Fibroblast of mammary gland (primary cell): ENCODE data around the gene NKIRAS2.
"Not testable (repeated sequence)": the region's sequence is repeated elsewhere in the genome, so short reads cannot be mapped to it uniquely, and the experiment has no call there.

ENCODE experiments used
- DNase-seq: peaks from one replicate; pipeline ENCODE4 v3.0.0-alpha.2; 2010; ENCODE audit warnings: low read depth
- H3K4me3 ChIP-seq: 2 replicates; pipeline ENCODE4 v1.5.1; 2011; ENCODE audit warnings: low read depth, mild to moderate bottlenecking, low read length, moderate library complexity; ENCODE audit not compliant: control insufficient read depth
- TF ChIP-seq, protein P1 (sequence below): conservative IDR thresholded peaks from 2 replicates; pipeline ENCODE4 v1.5.1; 2011; ENCODE audit warnings: low read depth, low read length, inconsistent platforms; ENCODE audit not compliant: control insufficient read depth, insufficient read depth

The NKIRAS2 gene

DNA sequence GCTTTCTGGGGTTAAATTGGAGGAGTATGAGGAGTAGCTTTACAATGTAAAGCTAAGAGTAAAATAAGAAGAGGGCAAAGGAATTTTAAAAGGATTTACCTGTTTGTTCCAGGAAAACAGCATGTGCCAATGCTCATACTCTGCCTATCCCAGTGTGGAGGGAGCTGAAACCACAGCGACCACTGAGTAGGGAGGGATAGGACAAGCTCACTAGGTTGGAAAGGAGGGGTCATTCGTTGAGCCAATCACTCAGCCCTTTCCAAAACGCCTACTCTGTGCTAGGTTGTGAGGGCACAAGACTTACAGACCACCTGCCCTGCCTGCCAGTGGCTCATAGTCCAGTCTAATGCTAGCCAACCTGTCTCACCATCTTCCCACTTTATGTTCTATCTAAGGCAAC lies 1.6 kb upstream of the NKIRAS2 start:
- TF ChIP-seq, protein P1, sequence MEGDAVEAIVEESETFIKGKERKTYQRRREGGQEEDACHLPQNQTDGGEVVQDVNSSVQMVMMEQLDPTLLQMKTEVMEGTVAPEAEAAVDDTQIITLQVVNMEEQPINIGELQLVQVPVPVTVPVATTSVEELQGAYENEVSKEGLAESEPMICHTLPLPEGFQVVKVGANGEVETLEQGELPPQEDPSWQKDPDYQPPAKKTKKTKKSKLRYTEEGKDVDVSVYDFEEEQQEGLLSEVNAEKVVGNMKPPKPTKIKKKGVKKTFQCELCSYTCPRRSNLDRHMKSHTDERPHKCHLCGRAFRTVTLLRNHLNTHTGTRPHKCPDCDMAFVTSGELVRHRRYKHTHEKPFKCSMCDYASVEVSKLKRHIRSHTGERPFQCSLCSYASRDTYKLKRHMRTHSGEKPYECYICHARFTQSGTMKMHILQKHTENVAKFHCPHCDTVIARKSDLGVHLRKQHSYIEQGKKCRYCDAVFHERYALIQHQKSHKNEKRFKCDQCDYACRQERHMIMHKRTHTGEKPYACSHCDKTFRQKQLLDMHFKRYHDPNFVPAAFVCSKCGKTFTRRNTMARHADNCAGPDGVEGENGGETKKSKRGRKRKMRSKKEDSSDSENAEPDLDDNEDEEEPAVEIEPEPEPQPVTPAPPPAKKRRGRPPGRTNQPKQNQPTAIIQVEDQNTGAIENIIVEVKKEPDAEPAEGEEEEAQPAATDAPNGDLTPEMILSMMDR = no peak
- DNase-seq = no peak
- peak overlapping the region; percentile 97 for H3K4me3 ChIP-seq

DNA sequence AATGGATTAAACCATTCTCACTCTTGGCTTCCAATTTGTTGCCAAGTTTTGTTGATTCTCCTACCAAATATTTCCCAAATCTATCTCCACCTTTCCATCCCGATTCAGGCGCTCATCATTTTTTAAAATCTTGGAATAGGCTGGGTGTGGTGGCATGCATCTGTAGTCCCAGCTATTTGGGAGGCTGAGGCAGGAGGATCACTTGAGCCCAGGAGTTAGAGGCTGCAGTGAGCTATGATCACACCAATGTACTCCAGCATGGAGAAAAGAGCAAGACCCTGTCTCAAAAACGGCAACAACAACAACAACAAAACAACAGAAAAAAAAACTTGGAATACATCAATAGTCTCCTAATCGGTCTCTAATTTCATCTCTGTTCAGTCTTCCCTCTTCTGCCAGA lies 902 bp upstream of the NKIRAS2 start:
- H3K4me3 ChIP-seq = no peak overlapping the region
- DNase-seq = no peak
- TF ChIP-seq, protein P1 = no peak

DNA sequence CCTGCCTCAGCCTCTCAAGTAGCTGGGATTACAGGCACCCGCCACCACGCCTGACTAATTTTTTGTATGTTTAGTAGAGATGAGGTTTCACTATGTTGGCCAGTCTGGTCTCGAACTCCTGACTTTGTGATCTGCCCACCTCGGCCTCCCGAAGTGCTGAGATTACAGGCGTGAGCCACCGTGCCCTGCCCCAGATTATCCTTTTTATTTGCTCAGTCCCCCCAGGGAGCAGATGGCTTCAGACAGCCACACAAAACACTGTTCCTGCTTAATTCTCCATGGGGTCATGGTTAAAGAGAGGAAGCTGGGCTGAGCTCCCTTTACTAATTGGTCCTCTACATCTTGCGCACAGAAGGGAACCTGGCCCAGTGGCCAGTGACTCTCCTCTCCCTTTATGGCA lies 955 bp downstream of the NKIRAS2 start:
- H3K4me3 ChIP-seq = peak overlapping the region; percentile 96
- DNase-seq = not testable (repeated sequence)

DNA sequence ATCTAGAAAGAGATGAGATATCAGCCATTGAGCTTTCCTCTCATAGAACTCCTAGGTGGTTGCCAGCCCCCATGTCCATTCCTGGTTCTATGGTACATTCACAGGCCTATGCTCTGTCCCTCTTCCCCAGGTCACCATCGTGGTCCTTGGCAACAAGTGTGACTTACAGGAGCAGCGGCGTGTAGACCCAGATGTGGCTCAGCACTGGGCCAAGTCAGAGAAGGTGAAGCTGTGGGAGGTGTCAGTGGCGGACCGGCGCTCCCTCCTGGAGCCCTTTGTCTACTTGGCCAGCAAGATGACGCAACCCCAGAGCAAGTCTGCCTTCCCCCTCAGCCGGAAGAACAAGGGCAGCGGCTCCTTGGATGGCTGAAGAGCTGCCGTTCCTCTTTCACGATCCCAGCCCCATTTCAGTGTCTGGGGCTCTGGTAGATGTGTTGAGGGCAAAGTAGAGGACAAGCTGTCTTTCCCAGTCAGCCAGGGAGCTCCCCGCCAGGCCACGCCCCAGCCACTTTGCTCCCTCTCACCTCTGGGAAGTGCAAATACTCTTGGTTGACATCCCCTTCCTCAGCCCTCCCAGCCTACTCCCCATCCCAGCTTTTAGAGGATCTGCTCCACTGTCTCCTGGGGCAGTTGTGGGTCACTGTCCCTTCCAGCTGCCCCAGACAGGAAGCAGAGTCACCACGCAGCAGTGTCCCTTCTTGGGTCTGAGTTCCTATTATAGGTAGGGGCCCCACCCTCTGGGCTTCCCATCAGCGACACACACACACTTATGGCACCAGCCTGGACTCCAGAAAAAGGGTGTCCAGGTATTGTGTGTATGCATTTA lies 3.8 kb downstream of the NKIRAS2 start:
- peak; percentile 42 for DNase-seq
- H3K4me3 ChIP-seq = no peak overlapping the region
- TF ChIP-seq, protein P1 = no peak

DNA sequence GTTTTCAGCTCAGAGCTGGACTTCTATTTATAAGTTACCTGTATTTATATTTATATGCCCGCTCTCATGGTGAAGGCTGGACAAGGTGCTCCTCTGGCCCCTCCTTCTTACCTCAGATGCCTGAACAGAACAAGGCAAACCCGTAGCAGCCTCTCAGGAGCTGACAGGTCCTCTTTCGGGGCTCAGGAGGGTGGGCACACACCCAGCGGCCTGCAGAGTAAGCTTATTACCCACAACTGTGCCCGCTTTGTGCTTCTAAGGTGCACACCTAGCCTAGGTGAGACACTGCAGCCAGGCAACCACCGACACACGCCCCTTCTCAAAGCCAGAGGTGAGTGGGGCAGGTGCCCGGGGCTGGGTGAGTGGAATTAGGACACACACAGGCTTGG lies 5.3 kb downstream of the NKIRAS2 start:
- TF ChIP-seq, protein P1 = no peak
- no peak overlapping the region for H3K4me3 ChIP-seq
- no peak for DNase-seq

DNA sequence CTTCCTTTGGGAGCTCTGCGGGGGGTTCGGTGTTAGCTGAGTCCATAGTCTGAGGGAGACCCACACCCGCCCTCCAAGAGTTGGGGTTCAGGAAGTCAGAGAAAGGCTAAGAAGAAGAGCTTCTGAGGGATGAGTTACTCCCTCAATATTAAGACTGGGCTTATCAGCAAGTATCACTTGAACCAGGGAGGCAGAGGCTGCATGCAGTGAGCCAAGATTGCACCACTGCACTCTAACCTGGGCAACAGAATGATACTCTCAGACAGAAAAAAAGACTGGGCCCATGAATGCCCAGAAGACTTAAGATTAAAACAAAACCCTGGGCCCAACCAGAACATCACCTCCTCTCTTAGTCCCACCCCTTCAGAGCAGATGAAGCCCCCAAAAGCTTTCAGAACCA lies 6.0 kb downstream of the NKIRAS2 start:
- TF ChIP-seq, protein P1 = no peak
- DNase-seq = no peak
- no peak overlapping the region for H3K4me3 ChIP-seq

DNA sequence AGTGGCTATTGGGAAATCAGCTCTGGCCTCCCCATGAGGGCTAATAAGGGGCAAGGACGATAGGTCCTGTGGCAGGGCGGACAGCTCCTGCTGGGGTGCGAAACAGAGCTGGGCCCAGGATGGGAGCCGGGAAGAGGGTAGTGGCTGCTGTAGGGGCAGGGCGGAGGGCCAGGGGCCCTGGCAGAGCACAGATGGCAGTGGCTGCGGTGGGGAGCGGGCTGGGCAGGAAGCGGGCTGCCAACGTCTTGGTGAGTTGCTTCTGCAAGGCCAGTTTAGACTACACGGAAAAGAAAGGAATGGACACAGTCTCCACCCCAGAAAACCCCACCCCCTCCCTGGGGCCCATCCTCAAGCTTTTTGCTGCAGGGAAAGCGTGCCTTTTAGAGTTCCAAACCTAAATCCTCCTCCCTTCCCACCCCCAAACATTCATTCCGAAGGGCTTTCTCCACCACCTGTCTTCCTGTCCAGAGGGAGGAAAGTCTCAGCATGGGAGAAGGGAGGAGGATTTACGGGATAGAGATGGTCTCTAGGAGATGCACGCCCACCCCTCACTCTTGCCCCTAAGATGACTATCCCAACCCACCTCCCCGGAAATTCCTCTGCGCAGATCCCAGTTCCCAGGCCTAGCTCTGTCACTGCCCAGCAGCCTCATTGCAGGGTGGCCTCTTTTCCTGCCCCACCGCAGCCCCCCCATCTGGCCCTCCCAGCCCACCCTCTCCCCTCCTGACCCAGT lies 7.1 kb downstream of the NKIRAS2 start:
- TF ChIP-seq, protein P1 = no peak
- no peak overlapping the region for H3K4me3 ChIP-seq
- DNase-seq = no peak
